Suprapubic skin (tissue), 4 donors: ENCODE data around the gene TMEM150C. TPM values are rescaled to one million over a fixed set of nuclear protein-coding genes. Genes with fewer than 3 reads are reported as not detected.

Experiments used
- DNase-seq, 2 donors: peaks; one replicate each; pipeline ENCODE4 v3.0.0-alpha.2; 2019; ENCODE audit warnings: low spot score in 2 of 2
- H3K27ac ChIP-seq: fragments of 200-600 bp; sonication (generic); one replicate; pipeline ENCODE4 v1.5.1; 2019
- H3K27me3 ChIP-seq: fragments of 200-600 bp; sonication (generic); one replicate; pipeline ENCODE4 v1.5.1; 2019
- H3K36me3 ChIP-seq: fragments of 200-600 bp; sonication (generic); one replicate; pipeline ENCODE4 v1.5.1; 2019
- H3K4me1 ChIP-seq: fragments of 200-600 bp; sonication (generic); one replicate; pipeline ENCODE4 v1.5.1; 2019
- H3K4me3 ChIP-seq: fragments of 200-600 bp; sonication (generic); one replicate; pipeline ENCODE4 v1.5.1; 2019; ENCODE audit warnings: mild to moderate bottlenecking
- H3K9me3 ChIP-seq: fragments of 200-600 bp; sonication (generic); one replicate; pipeline ENCODE4 v1.5.1; 2019
- EP300 ChIP-seq: sonication (generic); formaldehyde crosslinking; IDR thresholded peaks from one replicate; pipeline ENCODE4 v1.6.1; 2017; ENCODE audit warnings: antibody characterized with exemption
- POLR2A ChIP-seq, 2 donors: fragments of 450-650 bp; IDR thresholded peaks; one replicate each; pipeline ENCODE4 v1.6.1; 2017; ENCODE audit warnings: antibody characterized with exemption in 2 of 2, mild to moderate bottlenecking in 2 of 2, moderate library complexity in 2 of 2
- POLR2AphosphoS5 ChIP-seq, 3 donors: sonication (generic); formaldehyde crosslinking; IDR thresholded peaks; one replicate each; pipeline ENCODE4 v1.6.1; 2017; ENCODE audit warnings: antibody characterized with exemption in 3 of 3
- WGBS: methylation state at CpG from one replicate; pipeline ENCODE4 v1.1.5; 2018; 5-methylcytosine and 5-hydroxymethylcytosine counted together
- total RNA-seq, 4 donors: library from RNA; depleted of rRNA; stranded (reverse); fragments of >200 nt; gene quantifications; one replicate each; pipeline ENCODE4 v1.1.0, GENCODE V29; 2016
- TF ChIP-seq, protein P1 (sequence below), 2 donors: fragments of 200-600 bp in 1 of 2; fragments of 450-650 bp in 1 of 2; sonication (generic) in 1 of 2; IDR thresholded peaks; one replicate each; pipeline ENCODE4 v1.5.1; 2016 to 2019; ENCODE audit warnings: antibody characterized with exemption in 2 of 2, mild to moderate bottlenecking in 1 of 2, moderate library complexity in 1 of 2

TMEM150C gene
- total RNA-seq, 4 donors from 2014 or later: 3.2 to 10.7 (median 8.7) TPM

DNA sequence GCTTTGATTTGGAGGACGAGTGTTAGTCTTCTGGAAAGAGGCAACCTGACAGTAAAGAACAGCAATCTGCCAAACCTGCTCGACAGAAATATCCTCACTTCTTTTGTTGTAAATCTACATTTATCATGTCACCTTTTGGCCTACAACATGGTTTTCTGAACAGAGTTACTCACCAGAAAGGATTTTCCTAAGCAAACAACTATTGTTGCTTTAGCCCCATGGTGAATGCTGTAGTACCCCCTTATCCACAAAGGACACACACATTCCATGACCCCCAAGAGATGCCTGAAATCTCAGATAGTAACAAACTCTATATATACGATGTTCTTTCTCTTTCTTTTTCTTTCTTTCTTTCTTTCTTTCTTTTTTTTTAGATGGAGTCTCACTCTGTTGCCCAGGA lies 42.7 kb downstream of the TMEM150C start:
- H3K4me3 ChIP-seq: no peak overlapping the region
- TF ChIP-seq EP300: no peak
- TF ChIP-seq POLR2AphosphoS5 (IDR thresholded peaks at IDR 0.05): no peak
- no peak for TF ChIP-seq POLR2A (IDR thresholded peaks at IDR 0.05)
- TF ChIP-seq, protein P1, sequence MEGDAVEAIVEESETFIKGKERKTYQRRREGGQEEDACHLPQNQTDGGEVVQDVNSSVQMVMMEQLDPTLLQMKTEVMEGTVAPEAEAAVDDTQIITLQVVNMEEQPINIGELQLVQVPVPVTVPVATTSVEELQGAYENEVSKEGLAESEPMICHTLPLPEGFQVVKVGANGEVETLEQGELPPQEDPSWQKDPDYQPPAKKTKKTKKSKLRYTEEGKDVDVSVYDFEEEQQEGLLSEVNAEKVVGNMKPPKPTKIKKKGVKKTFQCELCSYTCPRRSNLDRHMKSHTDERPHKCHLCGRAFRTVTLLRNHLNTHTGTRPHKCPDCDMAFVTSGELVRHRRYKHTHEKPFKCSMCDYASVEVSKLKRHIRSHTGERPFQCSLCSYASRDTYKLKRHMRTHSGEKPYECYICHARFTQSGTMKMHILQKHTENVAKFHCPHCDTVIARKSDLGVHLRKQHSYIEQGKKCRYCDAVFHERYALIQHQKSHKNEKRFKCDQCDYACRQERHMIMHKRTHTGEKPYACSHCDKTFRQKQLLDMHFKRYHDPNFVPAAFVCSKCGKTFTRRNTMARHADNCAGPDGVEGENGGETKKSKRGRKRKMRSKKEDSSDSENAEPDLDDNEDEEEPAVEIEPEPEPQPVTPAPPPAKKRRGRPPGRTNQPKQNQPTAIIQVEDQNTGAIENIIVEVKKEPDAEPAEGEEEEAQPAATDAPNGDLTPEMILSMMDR (IDR thresholded peaks at IDR 0.05): no peak
- no peak overlapping the region for H3K27ac ChIP-seq
- H3K27me3 ChIP-seq: no peaks in the 10 kb centered on the region
- WGBS: 62% methylated on average over 3 of the region's 3 CpGs
- no peaks in the 10 kb centered on the region for H3K9me3 ChIP-seq
- no peaks in the 10 kb centered on the region for H3K36me3 ChIP-seq
- H3K4me1 ChIP-seq: peaks cover 3% of the 10 kb centered on the region
- no peak for DNase-seq

DNA sequence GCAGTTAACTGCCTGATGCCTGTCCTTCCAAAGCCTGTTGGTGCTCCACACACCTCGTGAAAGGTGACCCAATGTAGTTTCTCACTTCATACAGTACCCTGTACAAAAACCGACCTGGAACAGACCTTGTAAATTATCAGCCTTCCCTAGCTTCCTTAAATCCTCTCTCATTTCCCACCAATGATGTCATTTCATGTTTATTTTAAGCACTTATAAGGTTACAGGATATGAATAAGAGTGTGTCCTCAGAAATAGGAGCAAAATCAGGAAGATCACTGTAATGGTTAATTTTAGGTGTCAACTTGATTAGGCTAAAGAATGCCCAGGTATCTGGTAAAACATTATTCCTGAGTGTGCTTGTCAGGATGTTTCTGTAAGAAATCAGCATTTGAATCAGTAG lies 44.7 kb downstream of the TMEM150C start:
- 56% methylated on average over 2 of the region's 2 CpGs for WGBS

DNA sequence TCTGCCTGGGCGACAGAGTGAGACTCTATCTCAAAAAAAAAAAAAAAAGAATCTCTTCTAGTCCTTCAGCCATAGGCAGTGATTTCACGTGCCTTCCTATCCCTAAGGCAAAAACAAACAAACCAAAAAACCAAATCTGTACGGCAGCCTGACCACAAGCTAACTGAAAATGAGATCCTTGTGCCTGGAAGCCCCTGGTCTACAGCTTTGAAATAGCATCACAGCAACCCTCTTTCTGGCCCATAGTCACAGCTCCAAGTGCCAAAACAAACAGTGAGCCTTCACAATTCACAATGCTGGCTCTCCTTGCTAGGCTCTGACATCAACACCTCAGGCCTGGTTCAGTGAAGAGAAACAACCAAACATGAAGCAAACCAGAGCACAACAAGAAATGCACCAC lies 46.1 kb downstream of the TMEM150C start:
- H3K9me3 ChIP-seq: no peaks in the 10 kb centered on the region
- WGBS: 33% methylated on average over 3 of the region's 3 CpGs
- H3K4me3 ChIP-seq: no peak overlapping the region
- H3K36me3 ChIP-seq: no peaks in the 10 kb centered on the region
- H3K27me3 ChIP-seq: no peaks in the 10 kb centered on the region
- no peak overlapping the region for H3K27ac ChIP-seq
- DNase-seq: no peak
- TF ChIP-seq EP300: no peak
- TF ChIP-seq, protein P1 (IDR thresholded peaks at IDR 0.05): no peak
- TF ChIP-seq POLR2A (IDR thresholded peaks at IDR 0.05): no peak
- TF ChIP-seq POLR2AphosphoS5 (IDR thresholded peaks at IDR 0.05): no peak
- peaks cover 3% of the 10 kb centered on the region for H3K4me1 ChIP-seq

More for the DNA sequence above, 44.7 kb downstream of the TMEM150C start:
- no peaks in the 10 kb centered on the region for H3K36me3 ChIP-seq
- TF ChIP-seq POLR2AphosphoS5 (IDR thresholded peaks at IDR 0.05): no peak
- TF ChIP-seq, protein P1 (IDR thresholded peaks at IDR 0.05): no peak
- H3K27me3 ChIP-seq: no peaks in the 10 kb centered on the region
- no peak for DNase-seq
- no peaks in the 10 kb centered on the region for H3K9me3 ChIP-seq
- H3K27ac ChIP-seq: no peak overlapping the region
- H3K4me1 ChIP-seq: peaks cover 3% of the 10 kb centered on the region
- no peak overlapping the region for H3K4me3 ChIP-seq

DNA sequence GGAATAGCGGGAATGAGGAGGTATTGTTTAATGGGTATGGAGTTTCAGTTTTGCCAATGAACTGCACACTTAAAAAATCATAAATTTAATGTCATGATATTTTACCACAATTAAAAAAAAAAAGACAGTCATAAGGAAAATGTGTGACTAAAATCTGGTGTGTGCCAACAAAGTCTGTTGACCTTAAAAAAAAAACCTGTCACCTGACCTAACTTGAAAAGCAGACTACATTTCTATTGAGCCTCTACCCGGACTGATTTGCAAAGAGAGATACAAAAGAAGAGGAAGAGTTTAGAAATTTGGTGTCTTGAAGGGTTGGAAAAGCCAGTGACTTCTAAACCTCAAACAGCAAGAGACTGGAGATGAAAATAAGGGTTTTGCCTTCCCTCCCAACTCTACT lies 48.4 kb downstream of the TMEM150C start:
- no peak for DNase-seq
- H3K4me1 ChIP-seq: peaks cover 3% of the 10 kb centered on the region
- TF ChIP-seq, protein P1 (IDR thresholded peaks at IDR 0.05): no peak
- TF ChIP-seq POLR2AphosphoS5 (IDR thresholded peaks at IDR 0.05) (no peak), POLR2A (IDR thresholded peaks at IDR 0.05) (no peak), EP300 (no peak)
- no peak overlapping the region for H3K4me3 ChIP-seq
- WGBS: 79% methylated on average over 2 of the region's 2 CpGs
- H3K9me3 ChIP-seq: no peaks in the 10 kb centered on the region
- H3K27me3 ChIP-seq: no peaks in the 10 kb centered on the region
- no peak overlapping the region for H3K27ac ChIP-seq
- no peaks in the 10 kb centered on the region for H3K36me3 ChIP-seq

DNA sequence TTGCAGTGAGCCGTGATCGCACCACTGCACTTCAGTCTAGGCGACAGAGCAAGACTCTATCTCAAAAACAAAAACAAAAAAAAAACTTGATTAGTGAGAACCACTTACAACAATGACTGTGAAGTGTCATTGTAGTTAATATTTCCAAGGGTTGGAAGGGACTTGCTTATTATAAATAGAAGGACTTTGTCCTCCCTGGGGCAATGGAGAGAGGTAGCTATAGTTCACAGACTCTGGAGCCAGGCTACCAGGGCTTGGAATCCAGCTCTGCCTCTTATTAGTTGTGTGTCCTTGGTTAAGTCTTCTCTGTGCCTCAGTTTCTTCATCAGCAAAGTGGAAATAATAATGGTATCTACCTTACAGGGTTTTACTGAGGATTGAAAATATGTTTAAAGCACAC lies 51.6 kb downstream of the TMEM150C start:
- Histone ChIP-seq H3K4me1 (no peaks in the 10 kb centered on the region), H3K27me3 (no peaks in the 10 kb centered on the region), H3K36me3 (no peaks in the 10 kb centered on the region), H3K9me3 (no peaks in the 10 kb centered on the region), H3K4me3 (no peak overlapping the region), H3K27ac (no peak overlapping the region)
- TF ChIP-seq POLR2A (IDR thresholded peaks at IDR 0.05) (no peak), POLR2AphosphoS5 (IDR thresholded peaks at IDR 0.05) (no peak), EP300 (no peak)
- TF ChIP-seq, protein P1 (IDR thresholded peaks at IDR 0.05): no peak
- 98% methylated on average over 3 of the region's 3 CpGs for WGBS
- no peak for DNase-seq
